ENCODE data around the gene CORO2B. TPM values are rescaled to one million over a fixed set of nuclear protein-coding genes. Genes with fewer than 3 reads are reported as not detected.

The CORO2B gene
- total and polyA plus RNA-seq, 2 experiments from 2014 or later, result 1.6 to 4.6 TPM

- Mint-ChIP-seq H3K27ac (no peak overlapping the region), H3K9me3 (no peaks in the 10 kb centered on the region), H3K4me1 (peaks cover 16% of the 10 kb centered on the region), H3K4me3 (no peak overlapping the region), H3K36me3 (ENCODE audit: low read depth) (no peaks in the 10 kb centered on the region), H3K27me3 (ENCODE audit: insufficient read depth, low read depth, poor library complexity) (peaks cover 8% of the 10 kb centered on the region)
- Histone ChIP-seq H3K4me2 (no peak overlapping the region), H4K20me1 (replicated peaks; ENCODE audit: insufficient read depth) (no peaks in the 10 kb centered on the region), H3K27ac (ENCODE audit: low read depth) (no peak overlapping the region), H3K4me3 (no peak overlapping the region), H3K79me2 (replicated peaks; ENCODE audit: insufficient read depth) (0 out of 2 replicates have a peak, but pooled peaks cover 3% of the 10 kb centered on the region), H2AFZ (no peak overlapping the region), H3K27me3 (ENCODE audit: insufficient read depth) (no peaks in the 10 kb centered on the region), H3K36me3 (ENCODE audit: insufficient read depth) (no peaks in the 10 kb centered on the region), H3F3A (replicated peaks; ENCODE audit: low read depth) (no peaks in the 10 kb centered on the region), H3K4me1 (ENCODE audit: insufficient read depth) (peaks cover 10% of the 10 kb centered on the region), H3K9me2 (ENCODE audit: insufficient read depth) (no peaks in the 10 kb centered on the region)
- DNase-seq (ENCODE audit: low spot score) (no peak), ATAC-seq (no peak)
- TF ChIP-seq, protein P1, sequence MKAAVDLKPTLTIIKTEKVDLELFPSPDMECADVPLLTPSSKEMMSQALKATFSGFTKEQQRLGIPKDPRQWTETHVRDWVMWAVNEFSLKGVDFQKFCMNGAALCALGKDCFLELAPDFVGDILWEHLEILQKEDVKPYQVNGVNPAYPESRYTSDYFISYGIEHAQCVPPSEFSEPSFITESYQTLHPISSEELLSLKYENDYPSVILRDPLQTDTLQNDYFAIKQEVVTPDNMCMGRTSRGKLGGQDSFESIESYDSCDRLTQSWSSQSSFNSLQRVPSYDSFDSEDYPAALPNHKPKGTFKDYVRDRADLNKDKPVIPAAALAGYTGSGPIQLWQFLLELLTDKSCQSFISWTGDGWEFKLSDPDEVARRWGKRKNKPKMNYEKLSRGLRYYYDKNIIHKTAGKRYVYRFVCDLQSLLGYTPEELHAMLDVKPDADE (IDR thresholded peaks at IDR 0.05), result no peak
- TF ChIP-seq, protein P2, sequence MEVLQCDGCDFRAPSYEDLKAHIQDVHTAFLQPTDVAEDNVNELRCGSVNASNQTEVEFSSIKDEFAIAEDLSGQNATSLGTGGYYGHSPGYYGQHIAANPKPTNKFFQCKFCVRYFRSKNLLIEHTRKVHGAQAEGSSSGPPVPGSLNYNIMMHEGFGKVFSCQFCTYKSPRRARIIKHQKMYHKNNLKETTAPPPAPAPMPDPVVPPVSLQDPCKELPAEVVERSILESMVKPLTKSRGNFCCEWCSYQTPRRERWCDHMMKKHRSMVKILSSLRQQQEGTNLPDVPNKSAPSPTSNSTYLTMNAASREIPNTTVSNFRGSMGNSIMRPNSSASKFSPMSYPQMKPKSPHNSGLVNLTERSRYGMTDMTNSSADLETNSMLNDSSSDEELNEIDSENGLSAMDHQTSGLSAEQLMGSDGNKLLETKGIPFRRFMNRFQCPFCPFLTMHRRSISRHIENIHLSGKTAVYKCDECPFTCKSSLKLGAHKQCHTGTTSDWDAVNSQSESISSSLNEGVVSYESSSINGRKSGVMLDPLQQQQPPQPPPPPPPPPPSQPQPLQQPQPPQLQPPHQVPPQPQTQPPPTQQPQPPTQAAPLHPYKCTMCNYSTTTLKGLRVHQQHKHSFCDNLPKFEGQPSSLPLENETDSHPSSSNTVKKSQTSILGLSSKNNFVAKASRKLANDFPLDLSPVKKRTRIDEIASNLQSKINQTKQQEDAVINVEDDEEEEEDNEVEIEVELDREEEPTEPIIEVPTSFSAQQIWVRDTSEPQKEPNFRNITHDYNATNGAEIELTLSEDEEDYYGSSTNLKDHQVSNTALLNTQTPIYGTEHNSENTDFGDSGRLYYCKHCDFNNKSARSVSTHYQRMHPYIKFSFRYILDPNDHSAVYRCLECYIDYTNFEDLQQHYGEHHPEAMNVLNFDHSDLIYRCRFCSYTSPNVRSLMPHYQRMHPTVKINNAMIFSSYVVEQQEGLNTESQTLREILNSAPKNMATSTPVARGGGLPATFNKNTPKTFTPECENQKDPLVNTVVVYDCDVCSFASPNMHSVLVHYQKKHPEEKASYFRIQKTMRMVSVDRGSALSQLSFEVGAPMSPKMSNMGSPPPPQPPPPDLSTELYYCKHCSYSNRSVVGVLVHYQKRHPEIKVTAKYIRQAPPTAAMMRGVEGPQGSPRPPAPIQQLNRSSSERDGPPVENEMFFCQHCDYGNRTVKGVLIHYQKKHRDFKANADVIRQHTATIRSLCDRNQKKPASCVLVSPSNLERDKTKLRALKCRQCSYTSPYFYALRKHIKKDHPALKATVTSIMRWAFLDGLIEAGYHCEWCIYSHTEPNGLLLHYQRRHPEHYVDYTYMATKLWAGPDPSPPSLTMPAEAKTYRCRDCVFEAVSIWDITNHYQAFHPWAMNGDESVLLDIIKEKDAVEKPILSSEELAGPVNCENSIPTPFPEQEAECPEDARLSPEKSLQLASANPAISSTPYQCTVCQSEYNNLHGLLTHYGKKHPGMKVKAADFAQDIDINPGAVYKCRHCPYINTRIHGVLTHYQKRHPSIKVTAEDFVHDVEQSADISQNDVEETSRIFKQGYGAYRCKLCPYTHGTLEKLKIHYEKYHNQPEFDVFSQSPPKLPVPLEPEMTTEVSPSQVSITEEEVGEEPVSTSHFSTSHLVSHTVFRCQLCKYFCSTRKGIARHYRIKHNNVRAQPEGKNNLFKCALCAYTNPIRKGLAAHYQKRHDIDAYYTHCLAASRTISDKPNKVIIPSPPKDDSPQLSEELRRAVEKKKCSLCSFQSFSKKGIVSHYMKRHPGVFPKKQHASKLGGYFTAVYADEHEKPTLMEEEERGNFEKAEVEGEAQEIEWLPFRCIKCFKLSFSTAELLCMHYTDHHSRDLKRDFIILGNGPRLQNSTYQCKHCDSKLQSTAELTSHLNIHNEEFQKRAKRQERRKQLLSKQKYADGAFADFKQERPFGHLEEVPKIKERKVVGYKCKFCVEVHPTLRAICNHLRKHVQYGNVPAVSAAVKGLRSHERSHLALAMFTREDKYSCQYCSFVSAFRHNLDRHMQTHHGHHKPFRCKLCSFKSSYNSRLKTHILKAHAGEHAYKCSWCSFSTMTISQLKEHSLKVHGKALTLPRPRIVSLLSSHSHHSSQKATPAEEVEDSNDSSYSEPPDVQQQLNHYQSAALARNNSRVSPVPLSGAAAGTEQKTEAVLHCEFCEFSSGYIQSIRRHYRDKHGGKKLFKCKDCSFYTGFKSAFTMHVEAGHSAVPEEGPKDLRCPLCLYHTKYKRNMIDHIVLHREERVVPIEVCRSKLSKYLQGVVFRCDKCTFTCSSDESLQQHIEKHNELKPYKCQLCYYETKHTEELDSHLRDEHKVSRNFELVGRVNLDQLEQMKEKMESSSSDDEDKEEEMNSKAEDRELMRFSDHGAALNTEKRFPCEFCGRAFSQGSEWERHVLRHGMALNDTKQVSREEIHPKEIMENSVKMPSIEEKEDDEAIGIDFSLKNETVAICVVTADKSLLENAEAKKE (CRISPR knock-in tag; IDR thresholded peaks at IDR 0.05), result no peak
- TF ChIP-seq NANOG (IDR thresholded peaks at IDR 0.05; ENCODE audit: borderline replicate concordance) (no peak), STAT1 (IDR thresholded peaks at IDR 0.05; ENCODE audit: unreplicated experiment) (no peak), ZNF331 (CRISPR knock-in tag; IDR thresholded peaks at IDR 0.05; ENCODE audit: low read depth) (no peak), POLR2AphosphoS5 (IDR thresholded peaks at IDR 0.05; ENCODE audit: low read depth) (no peak), EZH2 (IDR thresholded peaks at IDR 0.05; ENCODE audit: low read depth, unreplicated experiment) (no peak), CREB1 (CRISPR knock-in tag; IDR thresholded peaks at IDR 0.05; ENCODE audit: low read depth) (no peak), EZH2phosphoT487 (IDR thresholded peaks at IDR 0.05; ENCODE audit: unreplicated experiment) (no peak), JUNB (IDR thresholded peaks at IDR 0.05; ENCODE audit: unreplicated experiment) (no peak), ZNF114 (CRISPR knock-in tag; IDR thresholded peaks at IDR 0.05) (no peak)
- TF ChIP-seq, protein P3, sequence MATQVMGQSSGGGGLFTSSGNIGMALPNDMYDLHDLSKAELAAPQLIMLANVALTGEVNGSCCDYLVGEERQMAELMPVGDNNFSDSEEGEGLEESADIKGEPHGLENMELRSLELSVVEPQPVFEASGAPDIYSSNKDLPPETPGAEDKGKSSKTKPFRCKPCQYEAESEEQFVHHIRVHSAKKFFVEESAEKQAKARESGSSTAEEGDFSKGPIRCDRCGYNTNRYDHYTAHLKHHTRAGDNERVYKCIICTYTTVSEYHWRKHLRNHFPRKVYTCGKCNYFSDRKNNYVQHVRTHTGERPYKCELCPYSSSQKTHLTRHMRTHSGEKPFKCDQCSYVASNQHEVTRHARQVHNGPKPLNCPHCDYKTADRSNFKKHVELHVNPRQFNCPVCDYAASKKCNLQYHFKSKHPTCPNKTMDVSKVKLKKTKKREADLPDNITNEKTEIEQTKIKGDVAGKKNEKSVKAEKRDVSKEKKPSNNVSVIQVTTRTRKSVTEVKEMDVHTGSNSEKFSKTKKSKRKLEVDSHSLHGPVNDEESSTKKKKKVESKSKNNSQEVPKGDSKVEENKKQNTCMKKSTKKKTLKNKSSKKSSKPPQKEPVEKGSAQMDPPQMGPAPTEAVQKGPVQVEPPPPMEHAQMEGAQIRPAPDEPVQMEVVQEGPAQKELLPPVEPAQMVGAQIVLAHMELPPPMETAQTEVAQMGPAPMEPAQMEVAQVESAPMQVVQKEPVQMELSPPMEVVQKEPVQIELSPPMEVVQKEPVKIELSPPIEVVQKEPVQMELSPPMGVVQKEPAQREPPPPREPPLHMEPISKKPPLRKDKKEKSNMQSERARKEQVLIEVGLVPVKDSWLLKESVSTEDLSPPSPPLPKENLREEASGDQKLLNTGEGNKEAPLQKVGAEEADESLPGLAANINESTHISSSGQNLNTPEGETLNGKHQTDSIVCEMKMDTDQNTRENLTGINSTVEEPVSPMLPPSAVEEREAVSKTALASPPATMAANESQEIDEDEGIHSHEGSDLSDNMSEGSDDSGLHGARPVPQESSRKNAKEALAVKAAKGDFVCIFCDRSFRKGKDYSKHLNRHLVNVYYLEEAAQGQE (IDR thresholded peaks at IDR 0.05; ENCODE audit: unreplicated experiment), result no peak
- TF ChIP-seq, protein P4, sequence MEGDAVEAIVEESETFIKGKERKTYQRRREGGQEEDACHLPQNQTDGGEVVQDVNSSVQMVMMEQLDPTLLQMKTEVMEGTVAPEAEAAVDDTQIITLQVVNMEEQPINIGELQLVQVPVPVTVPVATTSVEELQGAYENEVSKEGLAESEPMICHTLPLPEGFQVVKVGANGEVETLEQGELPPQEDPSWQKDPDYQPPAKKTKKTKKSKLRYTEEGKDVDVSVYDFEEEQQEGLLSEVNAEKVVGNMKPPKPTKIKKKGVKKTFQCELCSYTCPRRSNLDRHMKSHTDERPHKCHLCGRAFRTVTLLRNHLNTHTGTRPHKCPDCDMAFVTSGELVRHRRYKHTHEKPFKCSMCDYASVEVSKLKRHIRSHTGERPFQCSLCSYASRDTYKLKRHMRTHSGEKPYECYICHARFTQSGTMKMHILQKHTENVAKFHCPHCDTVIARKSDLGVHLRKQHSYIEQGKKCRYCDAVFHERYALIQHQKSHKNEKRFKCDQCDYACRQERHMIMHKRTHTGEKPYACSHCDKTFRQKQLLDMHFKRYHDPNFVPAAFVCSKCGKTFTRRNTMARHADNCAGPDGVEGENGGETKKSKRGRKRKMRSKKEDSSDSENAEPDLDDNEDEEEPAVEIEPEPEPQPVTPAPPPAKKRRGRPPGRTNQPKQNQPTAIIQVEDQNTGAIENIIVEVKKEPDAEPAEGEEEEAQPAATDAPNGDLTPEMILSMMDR (conservative IDR thresholded peaks at IDR 0.05; ENCODE audit: low read depth in 2 of 2), result no peak
These were observed 40.3 kb downstream of the CORO2B start for GRCh38 chr15:68618908-68619698.

All from GM23338 (cell line).